ENCODE results near the gene RDH5. TPM values are rescaled to one million over a fixed set of nuclear protein-coding genes. Genes with fewer than 3 reads are reported as not detected.

The RDH5 gene
- total RNA-seq, 4 donors from 2014 or later: 70.9 to 162 (median 123) TPM

- no peak for TF ChIP-seq CTCF (IDR thresholded peaks at IDR 0.05; ENCODE audit: low read depth)
Observed at GRCh38 chr12:55707219-55707671, 12.9 kb upstream of the RDH5 start.

DNA sequence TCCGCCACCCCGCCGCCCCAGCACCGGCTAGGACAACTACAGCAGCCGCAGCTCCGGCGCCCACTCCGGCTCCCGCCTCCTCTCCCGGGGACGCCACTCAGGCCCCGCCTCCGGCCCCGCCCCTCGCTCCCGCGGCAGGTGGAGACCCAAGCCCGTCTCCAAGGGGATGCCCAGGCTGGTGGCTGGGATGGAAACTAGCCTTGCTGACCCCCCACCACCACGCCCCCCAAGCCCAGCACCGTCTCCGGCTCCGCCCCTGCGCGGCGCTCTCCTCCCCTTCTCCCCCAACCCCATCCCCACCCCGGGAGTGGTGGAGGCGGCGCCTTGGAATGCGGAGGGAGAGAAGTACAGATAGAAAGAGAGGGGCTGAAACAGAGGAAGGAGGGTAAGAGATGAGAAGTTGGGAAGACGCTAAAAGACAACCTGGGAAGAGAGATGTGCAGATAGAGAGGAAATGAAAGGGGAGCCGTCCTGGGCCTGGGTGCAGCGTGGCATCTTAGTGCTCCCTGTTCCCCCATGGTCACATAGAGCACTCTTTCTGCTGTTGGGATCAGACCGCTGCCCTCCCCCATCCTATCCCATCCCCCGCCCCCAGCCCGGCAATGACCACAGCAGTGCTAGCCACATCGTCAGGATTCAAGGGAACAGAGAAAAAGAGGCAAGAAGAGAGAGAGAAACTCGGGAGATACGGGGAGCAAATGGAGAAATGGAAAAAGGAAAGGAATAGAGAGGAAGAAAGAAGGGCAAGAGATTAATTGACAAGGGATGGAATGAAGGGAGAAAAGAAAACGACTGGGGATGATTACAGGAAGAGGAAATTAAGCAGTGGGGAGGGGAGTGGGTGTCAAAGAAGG is 12.1 kb upstream of the RDH5 start, which contains the start of gene ITGA7:
Gene ITGA7 (minus strand): TSS at position 64 of the 854 bp plus-strand sequence. CDS start 222 bp downstream, outside the sequence.
- TF ChIP-seq CTCF (IDR thresholded peaks at IDR 0.05; ENCODE audit: low read depth): no peak

- no peak for TF ChIP-seq CTCF (IDR thresholded peaks at IDR 0.05; ENCODE audit: low read depth)
Observed at GRCh38 chr12:55708695-55709233, 11.4 kb upstream of the RDH5 start.

GRCh38 chr12:55711786-55712553 is 8.2 kb upstream of the RDH5 start:
- TF ChIP-seq CTCF (IDR thresholded peaks at IDR 0.05; ENCODE audit: low read depth): no peak

GRCh38 chr12:55712700-55713415 is 7.3 kb upstream of the RDH5 start:
- no peak for TF ChIP-seq CTCF (IDR thresholded peaks at IDR 0.05; ENCODE audit: low read depth)

DNA sequence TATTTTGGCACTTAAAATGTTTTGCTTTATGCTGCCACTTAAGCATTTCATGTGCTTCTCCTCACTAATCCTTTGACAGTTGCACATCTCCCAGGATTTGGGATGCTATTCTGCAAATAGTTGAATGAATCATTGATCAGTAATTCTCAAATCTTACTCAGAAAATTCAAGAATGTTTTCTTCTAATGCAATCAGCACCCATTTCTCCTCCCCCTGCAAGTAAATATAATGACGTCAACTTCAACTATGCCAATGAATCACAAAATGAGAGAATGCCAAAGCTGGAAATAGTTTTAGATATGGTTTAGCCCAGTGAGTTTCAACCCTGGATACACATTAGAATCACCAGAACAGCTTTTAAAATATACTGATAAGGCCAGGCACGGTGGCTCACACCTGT is 6.5 kb upstream of the RDH5 start:
- TF ChIP-seq CTCF (IDR thresholded peaks at IDR 0.05; ENCODE audit: low read depth): no peak

Data from subcutaneous adipose tissue (tissue), 4 donors.